Fibroblast of lung (primary cell): ENCODE data around the gene C1QTNF1. TPM values are rescaled to one million over a fixed set of nuclear protein-coding genes. Genes with fewer than 3 reads are reported as not detected.
A peak's percentile ranks its signal among the peaks of the same experiment; 100 is the strongest.

Experiments
- DNase-seq, 2 donors: peaks; one replicate each; pipeline versions ENCODE4 v3.0.0 to v3.0.0-alpha.2; 2010; ENCODE audit warnings: low read depth in 2 of 2
- H2AFZ ChIP-seq: 2 replicates; pipeline ENCODE4 v1.5.1; 2012; ENCODE audit warnings: low read length, control low read depth, inconsistent platforms
- H3K27ac ChIP-seq: 2 replicates; pipeline ENCODE4 v1.5.1; 2011; ENCODE audit warnings: low read length, control low read depth; ENCODE audit not compliant: insufficient read depth
- H3K27me3 ChIP-seq: 2 replicates; pipeline ENCODE4 v1.5.1; 2011; ENCODE audit warnings: mild to moderate bottlenecking, low read length; ENCODE audit not compliant: control insufficient read depth, insufficient read depth
- H3K36me3 ChIP-seq: 2 replicates; pipeline ENCODE4 v1.5.1; 2011; ENCODE audit warnings: low read length; ENCODE audit not compliant: control insufficient read depth, insufficient read depth
- H3K4me1 ChIP-seq: 2 replicates; pipeline ENCODE4 v1.5.1; 2011; ENCODE audit warnings: low read length; ENCODE audit not compliant: control insufficient read depth, insufficient read depth; ENCODE audit errors: extremely low read depth
- H3K4me2 ChIP-seq: 2 replicates; pipeline ENCODE4 v1.5.1; 2011; ENCODE audit warnings: low read length, control low read depth; ENCODE audit not compliant: insufficient read depth; ENCODE audit errors: extremely low read depth
- H3K4me3 ChIP-seq, 4 experiments: fragments of 200-600 bp in 1 of 4; sonication (generic) in 1 of 4; replicated peaks in 1 of 4; 2 replicates each; pipeline ENCODE4 v1.5.1; 2011 to 2016; ENCODE audit warnings: low read length in 4 of 4, low read depth in 3 of 4, mild to moderate bottlenecking in 3 of 4, control low read depth in 2 of 4, inconsistent platforms in 1 of 4, mixed read lengths in 1 of 4; ENCODE audit not compliant: insufficient read depth in 1 of 4; ENCODE audit errors: control extremely low read depth in 1 of 4
- H3K79me2 ChIP-seq: 2 replicates; pipeline ENCODE4 v1.5.1; 2012; ENCODE audit warnings: mild to moderate bottlenecking, low read length, inconsistent platforms; ENCODE audit not compliant: control insufficient read depth, insufficient read depth
- H3K9ac ChIP-seq: 2 replicates; pipeline ENCODE4 v1.5.1; 2011; ENCODE audit warnings: mild to moderate bottlenecking, low read length, control low read depth; ENCODE audit not compliant: insufficient read depth
- H3K9me3 ChIP-seq: 2 replicates; pipeline ENCODE4 v1.5.1; 2012; ENCODE audit warnings: low read depth, low read length; ENCODE audit not compliant: control insufficient read depth, insufficient read depth
- H4K20me1 ChIP-seq: 2 replicates; pipeline ENCODE4 v1.5.1; 2011; ENCODE audit warnings: low read length; ENCODE audit not compliant: control insufficient read depth, insufficient read depth; ENCODE audit errors: extremely low read depth
- CTCF ChIP-seq, 2 donors: IDR thresholded peaks in 1 of 2; conservative IDR thresholded peaks in 1 of 2; 1 replicate in 1 of 2; 2 replicates in 1 of 2; pipeline ENCODE4 v1.5.1; 2011 to 2012; ENCODE audit warnings: low read length in 2 of 2, control low read depth in 1 of 2, inconsistent platforms in 1 of 2, low read depth in 1 of 2, mild to moderate bottlenecking in 1 of 2
- EZH2 ChIP-seq: IDR thresholded peaks from 2 replicates; pipeline ENCODE4 v1.5.1; 2012; ENCODE audit warnings: low read length, control low read depth, mild to moderate bottlenecking; ENCODE audit errors: missing control alignments
- polyA plus RNA-seq, 2 donors: library from polyadenylated mRNA; depleted of rRNA in 1 of 2; stranded (reverse) in 1 of 2; unstranded in 1 of 2; fragments of >200 nt; gene quantifications; 2 replicates each; pipeline ENCODE4 v1.2.1, GENCODE V29; 2011 to 2012; ENCODE audit warnings: missing spikeins in 1 of 2
- total RNA-seq: library from RNA; depleted of rRNA; stranded (reverse); fragments of >200 nt; gene quantifications from 2 replicates; pipeline ENCODE4 v1.2.1, GENCODE V29; 2014

C1QTNF1 gene
- total and polyA plus RNA-seq, 2 donors (not counting 1 experiment from before 2014, with no cell fraction given) = 15.0 to 45.2 TPM

DNA sequence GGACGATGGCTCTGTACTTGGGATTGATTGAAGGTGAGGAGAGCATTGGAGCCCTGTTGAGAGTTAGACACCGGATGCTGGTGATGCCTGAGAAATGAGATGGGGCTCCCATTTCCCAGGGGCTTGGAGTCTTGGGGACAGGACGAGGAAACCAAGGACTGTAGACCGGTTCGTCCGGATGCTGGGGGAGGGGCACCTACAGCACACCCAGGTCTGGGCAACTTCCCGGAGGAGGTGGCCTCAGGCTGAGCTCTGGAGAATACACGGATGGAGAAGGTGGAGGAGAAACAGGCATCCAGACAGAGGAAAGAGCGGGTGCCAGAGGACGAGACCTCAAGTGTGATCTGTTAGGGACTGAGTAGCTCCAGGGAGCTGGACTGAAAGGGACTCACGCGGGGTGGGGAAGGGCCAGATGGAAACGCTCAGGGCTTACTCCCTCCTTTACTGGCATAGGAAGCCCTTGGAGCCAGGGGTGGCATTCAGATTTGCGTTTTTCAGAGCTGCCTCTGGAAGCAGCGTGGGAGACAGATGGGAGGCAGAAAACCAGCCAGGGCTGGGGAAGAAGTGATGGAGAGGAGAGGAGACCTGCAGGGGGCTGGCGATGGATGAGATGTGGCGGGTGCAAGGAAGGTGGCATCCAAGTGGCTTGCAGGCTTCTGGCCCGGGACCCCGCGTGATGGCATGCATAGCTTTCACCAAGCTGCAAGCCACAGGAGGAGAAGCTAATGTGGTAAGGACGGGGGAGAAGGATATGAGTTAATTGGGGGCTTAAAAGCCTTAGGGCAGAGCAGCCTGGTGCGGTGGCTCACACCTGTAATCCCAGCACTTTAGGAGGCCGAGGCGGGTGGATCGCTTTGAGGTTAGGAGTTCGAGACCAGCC lies 8.3 kb downstream of the C1QTNF1 start:
- Histone ChIP-seq H3K79me2 (no peaks in the 10 kb centered on the region), H3K27ac (no peak overlapping the region), H3K9ac (no peak overlapping the region), H3K4me1 (peaks cover 26% of the 10 kb centered on the region), H3K36me3 (no peaks in the 10 kb centered on the region), H3K4me2 (no peak overlapping the region), H3K27me3 (no peaks in the 10 kb centered on the region), H3K9me3 (no peaks in the 10 kb centered on the region), H3K4me3 (no peak overlapping the region), H4K20me1 (no peaks in the 10 kb centered on the region), H2AFZ (no peak overlapping the region)
- TF ChIP-seq EZH2 (no peak), CTCF (conservative IDR thresholded peaks at IDR 0.05 in 1 of 2, IDR thresholded peaks at IDR 0.05 in 1 of 2; ENCODE audit: low read depth in 1 of 2, low read length in 2 of 2) (no peak)
- DNase-seq = no peak

DNA sequence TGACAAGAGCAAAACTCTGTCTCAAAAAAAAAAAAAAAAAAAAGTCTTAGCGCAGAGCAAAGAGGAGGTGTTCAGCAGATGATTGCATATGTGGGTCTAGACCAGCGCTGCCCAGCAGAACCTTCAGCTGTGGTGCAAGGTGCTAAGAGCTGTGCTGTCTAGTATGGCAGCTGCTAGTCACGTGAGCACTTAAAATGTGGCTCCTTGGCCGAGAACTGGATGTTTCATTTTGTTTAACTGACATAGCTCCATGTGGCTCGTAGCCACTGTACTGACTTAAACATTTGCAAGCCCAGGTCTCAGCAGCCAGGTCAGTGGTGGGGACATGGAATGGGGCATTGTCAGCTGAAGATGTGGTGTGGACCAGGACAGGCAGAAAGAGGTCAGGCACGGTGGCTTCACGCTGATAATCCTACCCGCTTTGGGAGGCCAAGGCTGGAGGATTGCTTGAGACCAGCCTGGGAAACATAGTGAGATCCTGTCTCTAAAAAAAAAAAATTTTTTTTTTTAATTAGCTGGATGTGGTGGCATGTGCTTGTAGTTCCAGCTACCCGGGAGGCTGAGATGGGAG lies 9.2 kb downstream of the C1QTNF1 start:
- H3K4me2 ChIP-seq = no peak overlapping the region
- H3K9me3 ChIP-seq = no peaks in the 10 kb centered on the region
- H3K4me3 ChIP-seq = no peak overlapping the region
- no peak for DNase-seq
- no peak overlapping the region for H2AFZ ChIP-seq
- no peaks in the 10 kb centered on the region for H3K36me3 ChIP-seq
- no peaks in the 10 kb centered on the region for H4K20me1 ChIP-seq
- H3K79me2 ChIP-seq = no peaks in the 10 kb centered on the region
- no peak overlapping the region for H3K9ac ChIP-seq
- no peaks in the 10 kb centered on the region for H3K27me3 ChIP-seq
- peaks cover 18% of the 10 kb centered on the region for H3K4me1 ChIP-seq
- TF ChIP-seq CTCF (conservative IDR thresholded peaks at IDR 0.05 in 1 of 2, IDR thresholded peaks at IDR 0.05 in 1 of 2; ENCODE audit: low read depth in 1 of 2, low read length in 2 of 2) = no peak
- no peak for TF ChIP-seq EZH2
- no peak overlapping the region for H3K27ac ChIP-seq

DNA sequence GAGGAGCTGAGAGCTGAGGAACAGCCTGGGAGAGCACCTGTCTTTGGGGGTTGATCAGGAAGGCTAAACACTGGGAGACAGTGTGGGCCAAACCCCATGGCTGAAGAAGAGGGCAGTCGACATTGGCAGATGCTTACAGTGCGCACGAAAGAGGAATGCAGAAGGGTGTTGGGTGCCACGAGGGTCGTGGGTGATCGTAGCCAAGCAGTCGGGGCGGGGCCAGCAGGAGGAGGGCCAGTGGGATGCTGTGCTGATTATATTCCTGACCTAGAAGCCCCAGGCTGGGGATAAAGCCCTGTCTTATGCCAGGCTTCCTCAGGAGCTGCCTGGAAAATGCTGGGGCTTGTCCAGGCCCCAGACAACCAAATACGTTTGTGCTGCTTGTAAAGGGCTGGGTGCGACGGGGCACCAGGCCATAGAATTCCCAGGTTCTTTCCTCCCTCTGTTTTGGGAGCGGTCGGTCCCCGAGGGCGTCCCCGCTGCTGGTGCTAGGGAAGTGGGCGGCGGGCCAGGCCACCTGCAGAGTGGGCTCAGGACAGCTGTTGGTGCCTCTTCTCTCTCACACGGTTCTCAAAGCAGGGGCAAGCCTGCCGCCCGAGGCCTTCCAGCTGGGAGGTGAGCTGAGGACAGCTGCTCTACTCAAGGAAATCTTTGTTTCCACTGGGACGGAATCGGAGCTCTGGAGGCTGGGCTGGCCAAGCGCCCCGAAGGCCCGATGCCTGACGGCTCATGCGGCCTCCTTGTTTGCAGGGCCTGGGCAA lies 10.0 kb downstream of the C1QTNF1 start:
- Histone ChIP-seq H3K36me3 (no peaks in the 10 kb centered on the region), H3K4me2 (no peak overlapping the region), H3K79me2 (no peaks in the 10 kb centered on the region), H4K20me1 (no peaks in the 10 kb centered on the region), H3K4me1 (peaks cover 21% of the 10 kb centered on the region), H3K9ac (no peak overlapping the region), H3K27me3 (no peaks in the 10 kb centered on the region), H3K9me3 (no peaks in the 10 kb centered on the region), H3K4me3 (no peak overlapping the region), H3K27ac (no peak overlapping the region), H2AFZ (no peak overlapping the region)
- peak in 1 of 2 donors; percentile 56 for DNase-seq
- TF ChIP-seq EZH2 (no peak), CTCF (conservative IDR thresholded peaks at IDR 0.05 in 1 of 2, IDR thresholded peaks at IDR 0.05 in 1 of 2; ENCODE audit: low read depth in 1 of 2, low read length in 2 of 2) (no peak)
